GM19438 (cell line): ENCODE results near the gene UNC5B.

ENCODE experiments used
- ATAC-seq: cut with Tn5 transposase; IDR thresholded peaks from one replicate; pipeline ENCODE4 v1.9.1; 2021; ENCODE audit warnings: low read depth; ENCODE audit not compliant: unreplicated experiment

The UNC5B gene

DNA sequence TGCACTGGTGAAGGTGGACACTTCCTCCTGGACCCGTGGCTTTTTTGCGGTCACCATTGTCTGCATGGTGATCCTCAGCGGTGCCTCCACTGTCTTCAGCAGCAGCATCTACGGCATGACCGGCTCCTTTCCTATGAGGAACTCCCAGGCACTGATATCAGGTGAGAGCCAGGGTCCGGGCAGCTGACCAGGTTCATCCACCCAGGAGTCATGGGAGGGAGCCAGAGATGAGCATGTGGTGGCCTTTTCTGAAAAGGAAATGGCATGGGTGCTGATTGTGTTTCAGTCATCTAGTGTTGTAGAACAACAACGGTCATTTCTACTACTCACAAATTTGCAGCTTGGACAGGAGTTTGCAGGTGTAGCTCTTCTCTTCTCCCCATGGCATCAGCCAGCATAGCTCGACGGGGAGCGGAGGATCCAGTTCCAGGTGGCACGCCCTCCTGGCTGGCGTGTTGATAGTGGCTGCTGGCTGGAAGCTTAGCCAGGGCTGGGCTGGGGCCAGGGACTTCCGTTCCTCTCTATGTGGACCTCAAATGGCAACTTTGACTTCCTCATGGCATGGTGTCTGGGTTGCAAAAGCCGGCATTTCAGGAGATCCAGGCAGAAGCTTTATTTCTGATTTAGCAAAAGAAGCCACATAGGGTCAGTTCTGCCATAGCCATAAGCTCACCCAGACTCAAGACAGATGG, 139.4 kb downstream of the UNC5B start:
- no peak for ATAC-seq
